Measurements from ENCODE around the gene BRD3. TPM values are rescaled to one million over a fixed set of nuclear protein-coding genes. Genes with fewer than 3 reads are reported as not detected.

Gene BRD3
- total RNA-seq, 1 donor from 2014 or later: 72.4 TPM

DNA sequence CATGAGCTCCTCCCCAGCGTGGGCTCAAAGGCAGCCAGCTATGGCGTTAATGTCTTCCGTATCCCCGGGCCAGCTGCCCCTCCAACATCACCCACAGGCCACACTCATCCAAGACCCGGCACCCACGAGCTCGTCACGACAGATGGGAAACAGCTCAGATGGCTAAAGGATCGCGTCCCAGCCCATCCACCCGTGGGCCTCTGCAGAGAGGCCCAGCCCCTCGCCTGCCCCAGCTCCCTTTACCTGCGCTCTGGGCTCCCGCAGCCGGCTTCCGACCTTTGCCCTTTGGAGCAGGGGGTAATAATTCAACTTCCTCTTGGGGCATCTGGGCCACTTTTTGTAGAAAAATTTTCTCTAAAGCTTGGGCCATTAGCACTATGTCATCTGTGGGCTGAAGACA lies 16.5 kb downstream of the BRD3 start:
- TF ChIP-seq, protein P1, sequence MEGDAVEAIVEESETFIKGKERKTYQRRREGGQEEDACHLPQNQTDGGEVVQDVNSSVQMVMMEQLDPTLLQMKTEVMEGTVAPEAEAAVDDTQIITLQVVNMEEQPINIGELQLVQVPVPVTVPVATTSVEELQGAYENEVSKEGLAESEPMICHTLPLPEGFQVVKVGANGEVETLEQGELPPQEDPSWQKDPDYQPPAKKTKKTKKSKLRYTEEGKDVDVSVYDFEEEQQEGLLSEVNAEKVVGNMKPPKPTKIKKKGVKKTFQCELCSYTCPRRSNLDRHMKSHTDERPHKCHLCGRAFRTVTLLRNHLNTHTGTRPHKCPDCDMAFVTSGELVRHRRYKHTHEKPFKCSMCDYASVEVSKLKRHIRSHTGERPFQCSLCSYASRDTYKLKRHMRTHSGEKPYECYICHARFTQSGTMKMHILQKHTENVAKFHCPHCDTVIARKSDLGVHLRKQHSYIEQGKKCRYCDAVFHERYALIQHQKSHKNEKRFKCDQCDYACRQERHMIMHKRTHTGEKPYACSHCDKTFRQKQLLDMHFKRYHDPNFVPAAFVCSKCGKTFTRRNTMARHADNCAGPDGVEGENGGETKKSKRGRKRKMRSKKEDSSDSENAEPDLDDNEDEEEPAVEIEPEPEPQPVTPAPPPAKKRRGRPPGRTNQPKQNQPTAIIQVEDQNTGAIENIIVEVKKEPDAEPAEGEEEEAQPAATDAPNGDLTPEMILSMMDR (conservative IDR thresholded peaks at IDR 0.05): no peak
- Mint-ChIP-seq H3K4me1 (ENCODE audit: unreplicated experiment) (no peaks in the 10 kb centered on the region), H3K4me3 (no peak overlapping the region), H3K9me3 (no peaks in the 10 kb centered on the region), H3K27me3 (no peaks in the 10 kb centered on the region), H3K27ac (no peak overlapping the region), H3K36me3 (no peaks in the 10 kb centered on the region)
- no peak for DNase-seq (ENCODE audit: extremely low spot score, unreplicated experiment)

DNA sequence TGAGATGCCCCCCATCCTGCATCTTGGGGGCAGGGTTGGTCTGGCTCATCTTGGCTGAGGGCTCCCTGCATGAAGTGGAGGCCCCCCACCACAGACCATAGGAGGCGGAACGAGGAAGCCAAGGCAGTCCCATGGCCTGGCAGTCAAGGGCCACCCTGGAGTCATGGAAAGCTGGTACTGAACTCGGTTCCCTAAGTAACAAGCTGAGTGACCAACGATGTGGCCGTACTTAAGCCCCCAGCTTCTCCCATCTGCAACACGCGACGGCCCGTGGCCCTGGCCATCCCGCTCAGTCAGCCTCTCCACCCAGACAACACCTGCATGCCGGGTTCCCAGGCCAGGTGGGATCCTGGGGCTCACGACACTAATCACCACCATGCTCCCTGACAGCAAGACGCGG lies 17.1 kb downstream of the BRD3 start:
- no peak for DNase-seq (ENCODE audit: extremely low spot score, unreplicated experiment)
- H3K4me1 Mint-ChIP-seq (ENCODE audit: unreplicated experiment): no peaks in the 10 kb centered on the region
- no peaks in the 10 kb centered on the region for H3K27me3 Mint-ChIP-seq
- no peak overlapping the region for H3K27ac Mint-ChIP-seq
- H3K4me3 Mint-ChIP-seq: no peak overlapping the region
- no peaks in the 10 kb centered on the region for H3K9me3 Mint-ChIP-seq
- no peaks in the 10 kb centered on the region for H3K36me3 Mint-ChIP-seq
- TF ChIP-seq, protein P1 (conservative IDR thresholded peaks at IDR 0.05): no peak

DNA sequence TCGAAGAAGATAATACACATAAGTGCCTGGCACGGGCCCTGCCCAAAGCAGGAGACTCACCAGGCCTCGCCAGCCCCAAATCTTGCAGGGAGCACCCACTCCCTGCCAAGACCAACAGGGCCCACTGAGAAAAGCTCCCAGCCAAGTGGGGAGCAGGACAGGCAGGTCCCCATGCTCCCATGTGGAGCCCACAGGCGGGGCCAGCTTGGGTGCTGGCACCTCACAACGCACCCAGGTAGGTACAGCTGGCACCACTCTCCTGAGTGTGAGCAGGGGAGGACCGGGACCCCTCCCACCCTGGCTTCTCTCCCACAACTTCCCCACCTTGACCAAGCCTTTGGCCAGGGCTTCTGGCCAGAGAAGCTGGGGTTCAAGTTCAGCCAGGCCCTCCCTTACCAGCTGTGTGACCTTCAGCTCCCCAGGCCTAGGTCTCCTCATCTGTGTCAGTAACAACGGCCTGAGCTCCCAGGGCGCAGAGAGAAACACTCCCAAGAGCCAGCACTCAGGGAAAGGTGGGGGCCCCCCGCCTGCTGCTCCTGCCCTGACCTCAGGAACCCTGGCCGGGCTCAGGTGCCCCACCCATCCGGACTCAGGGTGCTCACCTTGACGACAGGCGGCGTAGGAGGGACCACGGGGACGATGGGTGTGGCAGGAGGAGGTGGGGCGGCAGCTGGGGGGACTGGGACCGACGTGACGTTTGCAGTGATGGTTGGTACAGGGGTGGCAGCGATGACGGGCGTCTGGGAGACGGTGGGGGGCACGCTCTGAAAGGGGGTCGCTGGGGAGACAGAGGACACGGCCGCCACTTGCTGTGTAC lies 17.8 kb downstream of the BRD3 start:
- no peak for DNase-seq (ENCODE audit: extremely low spot score, unreplicated experiment)
- H3K27ac Mint-ChIP-seq: no peak overlapping the region
- no peaks in the 10 kb centered on the region for H3K9me3 Mint-ChIP-seq
- H3K4me1 Mint-ChIP-seq (ENCODE audit: unreplicated experiment): no peaks in the 10 kb centered on the region
- TF ChIP-seq, protein P1 (conservative IDR thresholded peaks at IDR 0.05): no peak
- no peaks in the 10 kb centered on the region for H3K27me3 Mint-ChIP-seq
- no peaks in the 10 kb centered on the region for H3K36me3 Mint-ChIP-seq
- no peak overlapping the region for H3K4me3 Mint-ChIP-seq

DNA sequence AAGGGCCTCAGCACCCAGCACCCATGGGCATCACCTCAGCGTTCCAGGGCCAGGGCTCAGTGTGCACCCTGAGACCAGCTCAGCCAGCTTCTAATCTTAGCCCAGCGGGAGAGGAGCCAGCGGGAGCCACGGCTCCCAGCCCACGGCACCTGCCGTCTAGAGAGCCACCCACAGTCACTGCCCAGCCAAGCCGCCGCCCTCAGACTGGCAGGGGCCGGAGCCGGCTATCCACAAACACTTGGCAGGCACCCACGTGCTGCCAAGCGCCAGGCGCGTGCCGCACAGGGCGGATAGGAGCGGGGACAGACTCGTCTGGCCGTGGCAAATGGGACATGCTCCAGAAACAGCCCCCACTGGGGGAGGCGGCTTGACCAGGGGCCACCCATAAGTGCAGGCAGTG lies 18.6 kb downstream of the BRD3 start:
- Mint-ChIP-seq H3K4me1 (ENCODE audit: unreplicated experiment) (no peaks in the 10 kb centered on the region), H3K27me3 (no peaks in the 10 kb centered on the region), H3K36me3 (no peaks in the 10 kb centered on the region), H3K4me3 (no peak overlapping the region), H3K9me3 (no peaks in the 10 kb centered on the region), H3K27ac (no peak overlapping the region)
- DNase-seq (ENCODE audit: extremely low spot score, unreplicated experiment): no peak
- TF ChIP-seq, protein P1 (conservative IDR thresholded peaks at IDR 0.05): no peak

DNA sequence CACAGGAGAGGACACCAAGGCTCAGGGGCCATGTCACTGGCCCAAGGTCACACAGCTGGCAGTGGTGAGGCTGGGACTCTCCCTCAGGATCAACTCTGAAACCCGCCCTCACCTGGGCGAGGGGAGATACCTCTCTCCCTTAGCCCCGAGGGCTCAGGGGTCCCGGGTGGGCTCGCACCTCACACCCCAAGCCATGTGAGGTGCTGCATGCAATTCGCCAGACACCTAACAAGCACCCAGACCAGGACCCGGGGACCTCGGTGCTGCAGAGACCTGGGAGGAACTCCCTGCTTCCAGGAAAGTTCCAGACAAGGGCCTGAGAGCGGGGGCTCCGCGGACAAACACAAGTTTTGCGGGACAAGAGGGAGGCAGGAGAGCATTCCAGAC lies 19.3 kb downstream of the BRD3 start:
- TF ChIP-seq, protein P1 (conservative IDR thresholded peaks at IDR 0.05): no peak
- H3K27ac Mint-ChIP-seq: no peak overlapping the region
- no peaks in the 10 kb centered on the region for H3K36me3 Mint-ChIP-seq
- DNase-seq (ENCODE audit: extremely low spot score, unreplicated experiment): no peak
- no peak overlapping the region for H3K4me3 Mint-ChIP-seq
- no peaks in the 10 kb centered on the region for H3K4me1 Mint-ChIP-seq (ENCODE audit: unreplicated experiment)
- no peaks in the 10 kb centered on the region for H3K27me3 Mint-ChIP-seq
- H3K9me3 Mint-ChIP-seq: no peaks in the 10 kb centered on the region
